Measurements from ENCODE around the gene CARD8. TPM values are rescaled to one million over a fixed set of nuclear protein-coding genes. Genes with fewer than 3 reads are reported as not detected.

CARD8 gene
- total RNA-seq, 1 experiment from 2014 or later: 17.7 TPM

DNA sequence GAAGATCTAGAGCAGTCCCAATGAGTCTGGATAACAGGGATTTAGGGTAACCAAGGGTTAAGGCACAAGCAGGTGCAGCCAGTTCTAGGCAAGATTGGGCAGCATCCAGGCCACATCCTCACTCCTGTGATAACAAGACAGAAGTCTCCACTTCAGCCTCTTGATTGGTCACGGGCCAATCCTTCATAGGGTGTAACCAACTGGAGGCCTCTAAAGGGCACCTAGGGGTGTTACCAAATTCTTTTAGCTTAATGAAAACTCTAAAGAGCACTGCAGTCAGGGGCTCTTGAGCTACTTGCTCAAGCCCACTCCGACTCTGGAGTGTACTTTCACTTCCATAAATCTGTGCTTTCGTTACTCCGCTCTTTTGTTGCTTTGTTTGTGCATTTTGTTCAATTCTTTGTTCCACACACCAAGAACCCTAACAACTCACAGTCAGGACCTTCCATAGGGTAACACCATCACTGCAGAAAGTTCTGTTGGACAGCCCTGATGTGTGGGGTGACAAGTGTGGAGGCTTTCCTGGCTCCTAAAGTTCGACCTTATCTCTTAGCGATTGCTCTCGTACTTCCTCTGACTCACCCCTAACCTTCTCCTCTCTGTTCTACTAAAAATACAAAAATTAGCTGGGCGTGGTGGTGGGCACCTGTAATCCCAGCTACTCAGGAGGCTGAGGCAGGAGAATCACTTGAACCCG, 49.2 kb downstream of the CARD8 start:
- intact Hi-C loops (cut with micrococcal nuclease; ENCODE audit: unreplicated experiment): no loop called here
- Histone ChIP-seq H3K27me3 (replicated peaks; ENCODE audit: control insufficient read depth, insufficient read depth, low read length) (no peaks in the 10 kb centered on the region), H3K9me3 (no peaks in the 10 kb centered on the region), H3K36me3 (ENCODE audit: control insufficient read depth, insufficient read depth, low read length) (no peaks in the 10 kb centered on the region; the same call in 1 of the 2 replicates), H3K4me3 (ENCODE audit: low read depth, low read length) (no peak overlapping the region), H3K4me1 (no peaks in the 10 kb centered on the region)
- ChIA-PET POLR2A (no interaction called here), CTCF (no interaction called here)
- no peak for TF ChIP-seq CTCF (IDR thresholded peaks at IDR 0.05; ENCODE audit: insufficient read depth in 1 of 2, low read depth in 1 of 2, low read length in 1 of 2, severe bottlenecking in 1 of 2, unreplicated experiment in 1 of 2)
- H3K4me3 Mint-ChIP-seq (ENCODE audit: unreplicated experiment): no peak overlapping the region
- H3K27ac Mint-ChIP-seq (ENCODE audit: unreplicated experiment): no peak overlapping the region
- H3K9me3 Mint-ChIP-seq (ENCODE audit: unreplicated experiment): no peaks in the 10 kb centered on the region
- DNase-seq: no peak
- no peaks in the 10 kb centered on the region for H3K4me1 Mint-ChIP-seq (ENCODE audit: low read depth, unreplicated experiment)
- BruUV-seq (replicated peaks): no TSS peak
- no peaks in the 10 kb centered on the region for H3K27me3 Mint-ChIP-seq (ENCODE audit: insufficient read depth, unreplicated experiment)
- peaks cover 6% of the 10 kb centered on the region for H3K36me3 Mint-ChIP-seq (ENCODE audit: insufficient read depth, unreplicated experiment)

DNA sequence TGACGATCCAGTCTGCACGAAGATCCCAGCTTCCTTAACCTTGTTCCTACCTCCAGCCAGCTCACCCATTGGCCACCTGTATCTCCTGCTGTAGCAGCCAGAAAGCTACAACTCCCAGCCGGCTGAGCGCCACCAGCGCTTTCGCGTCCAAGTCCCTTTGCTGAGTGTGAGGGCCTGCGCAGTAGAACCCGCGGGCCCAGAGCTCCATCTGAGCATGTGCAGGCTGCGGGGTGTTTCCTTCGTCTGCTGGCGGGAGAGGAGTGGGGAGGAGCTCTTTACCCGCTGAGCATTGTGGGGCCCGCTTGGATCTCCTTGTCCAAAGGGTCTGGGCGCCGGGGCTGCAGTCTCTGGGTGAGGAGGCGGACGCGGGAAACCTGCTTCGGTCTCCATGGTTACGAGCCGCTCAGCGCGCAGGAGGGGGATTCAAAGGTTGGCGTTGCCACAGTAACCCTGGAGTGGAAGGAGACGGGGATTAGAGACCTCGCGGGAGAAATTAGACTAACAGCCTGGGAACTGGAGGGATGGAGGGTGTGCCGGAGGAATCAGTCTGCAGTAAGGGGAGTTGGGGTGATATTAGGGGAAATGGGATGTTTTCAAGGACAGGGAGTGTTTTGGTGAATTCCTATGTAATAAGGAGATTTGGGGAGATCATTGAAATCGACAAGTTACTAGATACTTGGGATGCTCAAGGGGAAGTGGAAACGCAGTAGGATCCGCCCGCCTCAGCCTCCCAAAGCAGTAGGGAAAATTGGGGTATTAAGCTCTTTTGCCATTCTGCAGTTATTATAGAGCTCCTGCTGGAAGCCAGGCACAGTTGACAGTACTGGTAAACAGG, 51.7 kb downstream of the CARD8 start:
- Mint-ChIP-seq H3K27ac (ENCODE audit: unreplicated experiment) (no peak overlapping the region), H3K36me3 (ENCODE audit: insufficient read depth, unreplicated experiment) (peaks cover 6% of the 10 kb centered on the region), H3K27me3 (ENCODE audit: insufficient read depth, unreplicated experiment) (no peaks in the 10 kb centered on the region), H3K4me3 (ENCODE audit: unreplicated experiment) (no peak overlapping the region), H3K4me1 (ENCODE audit: low read depth, unreplicated experiment) (no peaks in the 10 kb centered on the region), H3K9me3 (ENCODE audit: unreplicated experiment) (no peaks in the 10 kb centered on the region)
- Histone ChIP-seq H3K4me1 (no peaks in the 10 kb centered on the region), H3K9me3 (no peaks in the 10 kb centered on the region), H3K36me3 (ENCODE audit: control insufficient read depth, insufficient read depth, low read length) (no peaks in the 10 kb centered on the region; the same call in 1 of the 2 replicates), H3K27me3 (replicated peaks; ENCODE audit: control insufficient read depth, insufficient read depth, low read length) (no peaks in the 10 kb centered on the region), H3K4me3 (ENCODE audit: low read depth, low read length) (peak overlapping the region; percentile 67)
- TF ChIP-seq CTCF (IDR thresholded peaks at IDR 0.05; ENCODE audit: insufficient read depth in 1 of 2, low read depth in 1 of 2, low read length in 1 of 2, severe bottlenecking in 1 of 2, unreplicated experiment in 1 of 2): no peak
- DNase-seq: peak; percentile 97 to 98
- BruUV-seq (replicated peaks): no TSS peak
- POLR2A ChIA-PET: interaction anchor here (0.5 to 1.9 kb wide), 15 partner anchors 8 to 415 kb away, joined by 3 to 32 read pairs (median 5); partner anchors contain the start of genes CARD8, LIG1, PLA2G4C and SYNGR4
- intact Hi-C loops (cut with micrococcal nuclease; ENCODE audit: unreplicated experiment): loop anchor here (1.0 kb wide), 3 partner anchors 14 to 51 kb away; partner anchors contain the start of gene CARD8
- CTCF ChIA-PET: interaction anchor here (0.5 to 3.4 kb wide), 23 partner anchors 8 to 1536 kb away, joined by 3 to 45 read pairs (median 4); partner anchors contain the start of genes CARD8, KDELR1, PLA2G4C and TMEM143

- CTCF ChIA-PET: interaction anchor here (0.5 to 3.4 kb wide), 21 partner anchors 9 to 1535 kb away, joined by 3 to 45 read pairs (median 4); partner anchors contain the start of genes CARD8, KDELR1, PLA2G4C and TMEM143
- Histone ChIP-seq H3K4me1 (no peaks in the 10 kb centered on the region), H3K27me3 (replicated peaks; ENCODE audit: control insufficient read depth, insufficient read depth, low read length) (no peaks in the 10 kb centered on the region), H3K36me3 (ENCODE audit: control insufficient read depth, insufficient read depth, low read length) (no peaks in the 10 kb centered on the region; the same call in 1 of the 2 replicates), H3K9me3 (no peaks in the 10 kb centered on the region), H3K4me3 (ENCODE audit: low read depth, low read length) (peak overlapping the region; percentile 67)
- Mint-ChIP-seq H3K27ac (ENCODE audit: unreplicated experiment) (no peak overlapping the region), H3K4me3 (ENCODE audit: unreplicated experiment) (no peak overlapping the region), H3K27me3 (ENCODE audit: insufficient read depth, unreplicated experiment) (no peaks in the 10 kb centered on the region), H3K36me3 (ENCODE audit: insufficient read depth, unreplicated experiment) (peaks cover 6% of the 10 kb centered on the region), H3K4me1 (ENCODE audit: low read depth, unreplicated experiment) (no peaks in the 10 kb centered on the region), H3K9me3 (ENCODE audit: unreplicated experiment) (no peaks in the 10 kb centered on the region)
- intact Hi-C loops (cut with micrococcal nuclease; ENCODE audit: unreplicated experiment): loop anchor here (1.0 kb wide), 3 partner anchors 13 to 52 kb away; partner anchors contain the start of gene CARD8
- TF ChIP-seq CTCF (IDR thresholded peaks at IDR 0.05; ENCODE audit: insufficient read depth in 1 of 2, low read depth in 1 of 2, low read length in 1 of 2, severe bottlenecking in 1 of 2, unreplicated experiment in 1 of 2): no peak
- DNase-seq: no peak
- BruUV-seq (replicated peaks): TSS peak; percentile 66
- POLR2A ChIA-PET: interaction anchor here (0.5 to 1.9 kb wide), 14 partner anchors 9 to 414 kb away, joined by 3 to 32 read pairs (median 5); partner anchors contain the start of genes CARD8, LIG1, PLA2G4C and SYNGR4
These were observed 52.4 kb downstream of the CARD8 start for GRCh38 chr19:48203222-48203793.

Measured in Caco-2 (cell line).